Body of pancreas (tissue), 4 donors: ENCODE results near the gene LRRC2.

Source experiments
- POLR2A ChIP-seq, 3 donors: fragments of 450-650 bp; IDR thresholded peaks; one replicate each; pipeline ENCODE4 v1.6.1; 2016; ENCODE audit warnings: antibody characterized with exemption in 3 of 3, mild to moderate bottlenecking in 2 of 3
- TF ChIP-seq, protein P1 (sequence below), 7 experiments: fragments of 450-650 bp in 4 of 7; fragments of 200-600 bp in 3 of 7; sonication (generic) in 3 of 7; IDR thresholded peaks; one replicate each; pipeline ENCODE4 v1.5.1; 2016 to 2019; ENCODE audit warnings: antibody characterized with exemption in 7 of 7

DNA sequence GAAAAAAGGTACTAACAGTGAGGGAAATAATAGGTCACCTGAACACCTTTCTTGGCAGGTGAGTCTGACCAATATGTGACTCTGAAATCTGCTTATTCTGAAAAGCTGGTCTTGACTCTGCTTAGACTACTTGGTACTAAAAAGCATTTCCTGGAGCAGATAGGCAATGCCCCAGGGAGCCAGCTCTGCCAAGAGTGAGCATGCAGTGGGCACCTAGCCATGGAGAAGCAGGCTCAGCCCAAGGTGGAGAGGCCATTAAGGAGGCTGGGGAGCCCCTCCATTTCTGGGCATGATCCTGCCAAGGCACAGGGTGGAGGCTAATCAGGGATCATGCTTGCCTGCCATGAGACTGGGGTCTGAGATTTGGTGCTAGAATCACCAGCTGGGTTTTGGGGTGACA lies 99.8 kb downstream of the LRRC2 start:
- TF ChIP-seq, protein P1, sequence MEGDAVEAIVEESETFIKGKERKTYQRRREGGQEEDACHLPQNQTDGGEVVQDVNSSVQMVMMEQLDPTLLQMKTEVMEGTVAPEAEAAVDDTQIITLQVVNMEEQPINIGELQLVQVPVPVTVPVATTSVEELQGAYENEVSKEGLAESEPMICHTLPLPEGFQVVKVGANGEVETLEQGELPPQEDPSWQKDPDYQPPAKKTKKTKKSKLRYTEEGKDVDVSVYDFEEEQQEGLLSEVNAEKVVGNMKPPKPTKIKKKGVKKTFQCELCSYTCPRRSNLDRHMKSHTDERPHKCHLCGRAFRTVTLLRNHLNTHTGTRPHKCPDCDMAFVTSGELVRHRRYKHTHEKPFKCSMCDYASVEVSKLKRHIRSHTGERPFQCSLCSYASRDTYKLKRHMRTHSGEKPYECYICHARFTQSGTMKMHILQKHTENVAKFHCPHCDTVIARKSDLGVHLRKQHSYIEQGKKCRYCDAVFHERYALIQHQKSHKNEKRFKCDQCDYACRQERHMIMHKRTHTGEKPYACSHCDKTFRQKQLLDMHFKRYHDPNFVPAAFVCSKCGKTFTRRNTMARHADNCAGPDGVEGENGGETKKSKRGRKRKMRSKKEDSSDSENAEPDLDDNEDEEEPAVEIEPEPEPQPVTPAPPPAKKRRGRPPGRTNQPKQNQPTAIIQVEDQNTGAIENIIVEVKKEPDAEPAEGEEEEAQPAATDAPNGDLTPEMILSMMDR (IDR thresholded peaks at IDR 0.05): no peak
- no peak for TF ChIP-seq POLR2A (IDR thresholded peaks at IDR 0.05)
